OCI-LY3 (cell line): Measurements from ENCODE around the gene MRPL20.
"Not testable (repeated sequence)": the region's sequence is repeated elsewhere in the genome, so short reads cannot be mapped to it uniquely, and the experiment has no call there.

Experiments used
- H2AFZ ChIP-seq: fragments of 200-600, 300-600 bp; shearing (Covaris generic); 2 replicates; pipeline ENCODE4 v1.6.0; 2014; ENCODE audit warnings: antibody characterized with exemption, low read depth, low read length
- H3K27ac ChIP-seq: fragments of 200-600, 300-600 bp; sonication (generic); 2 replicates; pipeline ENCODE4 v1.5.1; 2014; ENCODE audit warnings: mild to moderate bottlenecking, low read length, moderate library complexity, mixed read lengths
- H3K27me3 ChIP-seq: fragments of 200-600, 300-600 bp; sonication (generic); 2 replicates; pipeline ENCODE4 v1.6.1; 2014; ENCODE audit warnings: low read depth, low read length, mixed read lengths
- H3K36me3 ChIP-seq: fragments of 200-600, 300-600 bp; sonication (generic); replicated peaks from 2 replicates; pipeline ENCODE3; 2014; ENCODE audit warnings: low read depth, low read length, mixed read lengths
- H3K4me1 ChIP-seq: fragments of 300-600, 200-600 bp; sonication (generic); 2 replicates; pipeline ENCODE4 v1.6.1; 2014; ENCODE audit warnings: low read length, mixed read lengths
- H3K4me2 ChIP-seq: fragments of 200-600, 300-600 bp; sonication (generic); 2 replicates; pipeline ENCODE4 v1.6.1; 2014; ENCODE audit warnings: low read length, mixed read lengths
- H3K4me3 ChIP-seq: fragments of 300-600, 200-600 bp; sonication (generic); 2 replicates; pipeline ENCODE4 v1.5.1; 2014; ENCODE audit warnings: antibody characterized with exemption, mild to moderate bottlenecking, low read length, moderate library complexity
- H3K79me2 ChIP-seq: fragments of 300-600, 200-600 bp; shearing (Covaris generic); 2 replicates; pipeline ENCODE4 v1.6.1; 2014; ENCODE audit warnings: mild to moderate bottlenecking, low read length, mixed read lengths
- H3K9ac ChIP-seq: fragments of 300-600, 200-600 bp; shearing (Covaris generic); 2 replicates; pipeline ENCODE4 v1.6.0; 2014; ENCODE audit warnings: mild to moderate bottlenecking, low read length, moderate library complexity
- H3K9me3 ChIP-seq: fragments of 200-600, 300-600 bp; shearing (Covaris generic); 2 replicates; pipeline ENCODE4 v1.6.1; 2014; ENCODE audit warnings: low read length, mixed read lengths; ENCODE audit not compliant: insufficient read depth
- H4K20me1 ChIP-seq: fragments of 200-600, 300-600 bp; sonication (generic); 2 replicates; pipeline ENCODE4 v1.6.1; 2016; ENCODE audit warnings: low read length, mixed read lengths; ENCODE audit not compliant: insufficient read depth
- EZH2phosphoT487 ChIP-seq: fragments of 200-600 bp; shearing (Covaris generic); IDR thresholded peaks from 2 replicates; pipeline ENCODE4 v1.6.1; 2018; ENCODE audit warnings: antibody characterized with exemption, mixed run types, low read depth
- TF ChIP-seq, protein P1 (sequence below): fragments of 200-600, 300-600 bp; sonication (generic); IDR thresholded peaks from 2 replicates; pipeline ENCODE4 v1.5.1; 2014; ENCODE audit warnings: antibody characterized with exemption, low read length, low read depth

MRPL20 gene

DNA sequence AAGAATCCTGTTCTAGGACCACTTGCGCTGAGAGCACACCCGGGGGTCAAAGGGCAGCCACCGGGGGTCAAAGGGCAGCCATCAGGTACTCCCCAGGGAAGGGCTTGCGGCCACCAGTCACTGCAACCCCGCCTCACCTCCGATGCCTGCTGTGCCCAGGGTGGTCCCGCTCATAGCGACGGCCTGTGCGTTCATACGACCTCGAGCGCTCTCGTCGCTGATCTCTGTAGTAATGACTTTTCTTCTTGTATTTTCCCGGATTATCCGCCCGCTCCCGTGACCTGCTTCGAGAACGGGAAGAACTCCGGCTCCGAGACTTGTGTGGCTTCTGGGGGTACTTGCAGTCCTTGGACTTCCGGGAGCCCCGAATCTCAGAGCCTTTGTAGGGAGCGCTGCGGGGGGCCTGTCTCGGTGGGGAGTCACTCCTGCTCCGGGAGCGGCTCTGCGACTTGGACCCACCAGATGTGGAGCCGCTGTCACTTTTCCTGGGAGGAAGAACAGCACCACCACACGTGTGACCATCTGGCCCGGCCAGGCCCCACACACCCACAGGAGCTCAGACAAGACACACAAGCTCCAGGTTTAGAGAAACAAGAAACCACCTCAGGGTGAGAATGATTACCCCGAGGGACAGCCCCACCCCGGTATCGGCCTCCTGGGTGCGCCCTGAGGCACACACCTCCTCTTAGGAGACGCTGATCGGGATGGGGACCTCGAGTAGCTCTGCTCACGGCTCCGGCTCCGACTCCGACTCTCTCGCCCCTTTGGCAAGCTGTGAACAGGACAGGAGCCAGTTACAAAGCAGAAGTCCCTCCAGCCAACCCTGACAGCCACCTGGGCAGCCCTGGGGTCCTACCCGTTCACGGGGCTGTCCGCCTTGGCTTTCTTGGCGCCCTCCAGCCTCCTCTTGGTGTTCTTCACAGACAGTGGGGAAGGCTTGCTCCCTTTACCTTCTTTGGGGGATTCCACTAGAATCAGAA is 19.7 kb downstream of the MRPL20 start:
- TF ChIP-seq, protein P1, sequence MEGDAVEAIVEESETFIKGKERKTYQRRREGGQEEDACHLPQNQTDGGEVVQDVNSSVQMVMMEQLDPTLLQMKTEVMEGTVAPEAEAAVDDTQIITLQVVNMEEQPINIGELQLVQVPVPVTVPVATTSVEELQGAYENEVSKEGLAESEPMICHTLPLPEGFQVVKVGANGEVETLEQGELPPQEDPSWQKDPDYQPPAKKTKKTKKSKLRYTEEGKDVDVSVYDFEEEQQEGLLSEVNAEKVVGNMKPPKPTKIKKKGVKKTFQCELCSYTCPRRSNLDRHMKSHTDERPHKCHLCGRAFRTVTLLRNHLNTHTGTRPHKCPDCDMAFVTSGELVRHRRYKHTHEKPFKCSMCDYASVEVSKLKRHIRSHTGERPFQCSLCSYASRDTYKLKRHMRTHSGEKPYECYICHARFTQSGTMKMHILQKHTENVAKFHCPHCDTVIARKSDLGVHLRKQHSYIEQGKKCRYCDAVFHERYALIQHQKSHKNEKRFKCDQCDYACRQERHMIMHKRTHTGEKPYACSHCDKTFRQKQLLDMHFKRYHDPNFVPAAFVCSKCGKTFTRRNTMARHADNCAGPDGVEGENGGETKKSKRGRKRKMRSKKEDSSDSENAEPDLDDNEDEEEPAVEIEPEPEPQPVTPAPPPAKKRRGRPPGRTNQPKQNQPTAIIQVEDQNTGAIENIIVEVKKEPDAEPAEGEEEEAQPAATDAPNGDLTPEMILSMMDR = no peak
- TF ChIP-seq EZH2phosphoT487 = no peak
- H3K9me3 ChIP-seq = no peaks in the 10 kb centered on the region
- no peak overlapping the region for H2AFZ ChIP-seq
- peaks cover 61% of the 10 kb centered on the region for H3K36me3 ChIP-seq
- no peak overlapping the region for H3K4me2 ChIP-seq
- no peaks in the 10 kb centered on the region for H3K4me1 ChIP-seq
- H4K20me1 ChIP-seq = no peaks in the 10 kb centered on the region
- no peak overlapping the region for H3K27ac ChIP-seq
- no peaks in the 10 kb centered on the region for H3K27me3 ChIP-seq
- peaks cover 13% of the 10 kb centered on the region for H3K79me2 ChIP-seq
- no peak overlapping the region for H3K4me3 ChIP-seq
- H3K9ac ChIP-seq = no peak overlapping the region

DNA sequence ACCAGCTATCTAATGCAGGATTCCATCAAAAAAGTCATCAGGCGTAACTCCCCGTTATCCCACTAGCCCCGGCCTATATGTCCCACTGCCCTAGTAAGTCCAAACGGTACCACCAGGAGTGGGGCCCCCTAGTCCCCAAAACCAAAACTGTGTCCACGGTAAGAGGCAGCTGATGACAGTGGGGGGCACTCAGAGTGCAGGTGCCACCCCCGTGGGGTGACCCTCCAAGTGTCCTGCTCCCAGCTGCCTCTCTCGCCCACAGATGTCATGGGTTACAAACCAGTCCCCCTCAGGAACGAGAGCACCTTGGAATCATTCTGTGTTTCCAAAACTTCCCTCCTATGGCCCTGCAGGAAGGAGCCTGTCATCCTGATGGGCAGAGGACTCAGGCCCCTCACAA is 21.2 kb downstream of the MRPL20 start:
- H3K27ac ChIP-seq = no peak overlapping the region
- TF ChIP-seq, protein P1 = no peak
- TF ChIP-seq EZH2phosphoT487 = no peak
- peaks cover 53% of the 10 kb centered on the region for H3K36me3 ChIP-seq
- no peaks in the 10 kb centered on the region for H4K20me1 ChIP-seq
- no peak overlapping the region for H2AFZ ChIP-seq
- no peak overlapping the region for H3K4me3 ChIP-seq
- H3K9me3 ChIP-seq = no peaks in the 10 kb centered on the region
- H3K9ac ChIP-seq = no peak overlapping the region
- no peaks in the 10 kb centered on the region for H3K27me3 ChIP-seq
- H3K4me2 ChIP-seq = no peak overlapping the region
- peaks cover 23% of the 10 kb centered on the region for H3K79me2 ChIP-seq
- H3K4me1 ChIP-seq = no peaks in the 10 kb centered on the region

DNA sequence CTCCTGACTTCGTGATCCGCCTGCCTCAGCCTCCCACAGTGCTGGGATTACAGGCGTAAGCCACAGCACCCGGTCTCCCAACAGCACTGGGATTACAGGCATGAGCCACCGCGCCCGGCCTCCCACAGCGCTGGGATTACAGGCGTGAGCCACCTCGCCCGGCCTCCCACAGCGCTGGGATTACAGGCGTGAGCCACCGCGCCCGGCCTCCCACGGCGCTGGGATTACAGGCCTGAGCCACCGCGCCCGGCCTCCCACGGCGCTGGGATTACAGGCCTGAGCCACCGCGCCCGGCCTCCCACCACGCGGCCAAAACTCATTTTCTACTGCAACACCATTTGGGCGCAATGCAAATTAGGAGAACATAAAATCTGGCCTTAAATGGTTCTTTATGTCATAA is 21.8 kb downstream of the MRPL20 start:
- not testable (repeated sequence) for H3K27me3 ChIP-seq, H3K9me3 ChIP-seq, H3K27ac ChIP-seq, H4K20me1 ChIP-seq, H2AFZ ChIP-seq, H3K9ac ChIP-seq, H3K4me1 ChIP-seq, H3K4me2 ChIP-seq, H3K4me3 ChIP-seq
- H3K79me2 ChIP-seq = peaks cover 25% of the 10 kb centered on the region
- H3K36me3 ChIP-seq = peaks cover 52% of the 10 kb centered on the region

DNA sequence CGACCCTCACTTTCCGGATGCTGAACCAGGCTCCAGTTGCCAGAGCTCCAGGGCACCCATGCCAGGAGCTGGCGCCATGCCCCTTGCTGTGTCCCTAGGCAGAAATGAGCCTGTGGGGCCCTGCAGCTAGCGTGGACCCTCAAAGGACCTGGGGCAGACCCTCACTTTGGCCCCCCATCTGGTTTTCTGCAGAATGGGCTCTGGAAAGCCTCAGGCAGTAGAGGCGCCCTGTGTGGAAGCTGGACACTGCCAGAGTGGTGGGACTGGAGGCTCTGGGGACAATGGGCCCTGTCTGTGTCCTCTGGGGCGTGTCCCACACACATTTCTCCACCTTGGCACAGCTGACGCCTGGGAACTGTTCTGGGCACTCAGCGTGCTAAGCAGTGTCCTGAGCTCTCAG is 25.8 kb downstream of the MRPL20 start:
- Histone ChIP-seq H2AFZ (no peak overlapping the region), H3K4me2 (no peak overlapping the region), H4K20me1 (no peaks in the 10 kb centered on the region), H3K4me3 (no peak overlapping the region), H3K79me2 (peaks cover 25% of the 10 kb centered on the region), H3K9me3 (no peaks in the 10 kb centered on the region), H3K27me3 (no peaks in the 10 kb centered on the region), H3K9ac (no peak overlapping the region), H3K36me3 (peaks cover 32% of the 10 kb centered on the region), H3K4me1 (peaks cover 2% of the 10 kb centered on the region), H3K27ac (no peak overlapping the region)
- TF ChIP-seq EZH2phosphoT487 = no peak
- TF ChIP-seq, protein P1 = no peak
